Suprapubic skin (tissue), 3 donors: ENCODE results near the gene MLEC.

Source experiments
- CTCF ChIP-seq, 2 donors: fragments of 200-600 bp in 1 of 2; fragments of 450-650 bp in 1 of 2; sonication (generic) in 1 of 2; IDR thresholded peaks; one replicate each; pipeline ENCODE4 v1.5.1; 2016 to 2019; ENCODE audit warnings: antibody characterized with exemption in 2 of 2, mild to moderate bottlenecking in 1 of 2, moderate library complexity in 1 of 2
- POLR2A ChIP-seq, 2 donors: fragments of 450-650 bp; IDR thresholded peaks; one replicate each; pipeline ENCODE4 v1.6.1; 2017; ENCODE audit warnings: antibody characterized with exemption in 2 of 2, mild to moderate bottlenecking in 2 of 2, moderate library complexity in 2 of 2

- TF ChIP-seq CTCF (IDR thresholded peaks at IDR 0.05), result no peak
- TF ChIP-seq POLR2A (IDR thresholded peaks at IDR 0.05), result no peak
Observed at GRCh38 chr12:120658286-120659150, 28.4 kb upstream of the MLEC start.
